Fibroblast of lung (primary cell): ENCODE measurements around the gene KCNQ2.

Experiments used
- CTCF ChIP-seq, 2 donors: IDR thresholded peaks in 1 of 2; conservative IDR thresholded peaks in 1 of 2; 1 replicate in 1 of 2; 2 replicates in 1 of 2; pipeline ENCODE4 v1.5.1; 2011 to 2012; ENCODE audit warnings: low read length in 2 of 2, control low read depth in 1 of 2, inconsistent platforms in 1 of 2, low read depth in 1 of 2, mild to moderate bottlenecking in 1 of 2
- EZH2 ChIP-seq: IDR thresholded peaks from 2 replicates; pipeline ENCODE4 v1.5.1; 2012; ENCODE audit warnings: low read length, control low read depth, mild to moderate bottlenecking; ENCODE audit errors: missing control alignments

GRCh38 chr20:63487116-63487764, 14.8 kb upstream of the KCNQ2 start:
- TF ChIP-seq CTCF (conservative IDR thresholded peaks at IDR 0.05 in 1 of 2, IDR thresholded peaks at IDR 0.05 in 1 of 2; ENCODE audit: low read depth in 1 of 2, low read length in 2 of 2): no peak
- TF ChIP-seq EZH2: no peak
